Measurements from ENCODE around the gene TRIM44.

DNA sequence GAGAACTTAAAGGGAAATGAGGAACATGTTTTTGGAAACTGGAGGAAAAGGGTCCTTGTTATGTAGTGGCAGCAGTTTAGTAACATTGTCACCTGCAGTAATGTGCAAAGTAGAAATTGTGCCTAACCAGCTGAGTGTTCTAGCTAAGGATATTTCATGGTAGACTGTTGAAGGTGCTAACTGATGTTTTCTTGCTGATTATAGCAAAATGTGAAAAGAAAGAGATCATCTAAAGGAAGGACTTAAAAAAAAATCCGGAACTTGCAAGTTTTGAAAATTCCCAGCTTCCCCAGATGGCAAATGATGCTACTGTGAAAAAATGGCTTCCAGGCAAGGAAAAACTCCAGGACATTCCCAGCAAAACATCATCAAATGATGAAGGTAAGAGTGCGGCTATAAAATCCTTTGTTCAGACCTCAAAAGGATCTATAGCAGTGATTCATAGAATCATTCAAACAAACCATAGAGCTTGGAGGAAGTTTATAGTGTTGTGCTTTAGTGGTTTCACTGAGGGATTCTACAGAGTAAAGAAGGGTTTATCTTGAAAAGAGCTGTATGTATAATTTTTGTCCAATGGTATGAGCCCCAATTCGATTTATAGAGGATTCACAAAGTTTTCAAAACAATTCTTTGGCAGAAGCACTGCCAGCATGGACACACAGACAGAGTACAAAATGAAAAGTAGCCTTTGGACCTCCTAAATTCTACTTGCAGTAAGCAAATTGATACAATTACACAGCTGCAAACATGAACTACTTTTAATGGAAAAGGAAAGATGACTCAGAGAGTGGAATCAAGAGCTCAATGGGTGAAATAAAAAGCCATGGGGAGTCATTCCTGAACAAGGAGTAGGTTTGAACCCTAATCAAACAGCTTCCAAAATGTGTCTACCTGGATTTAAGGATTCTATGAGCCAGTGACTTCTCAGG lies 4.3 kb upstream of the TRIM44 start:
- TF ChIP-seq, protein P1, sequence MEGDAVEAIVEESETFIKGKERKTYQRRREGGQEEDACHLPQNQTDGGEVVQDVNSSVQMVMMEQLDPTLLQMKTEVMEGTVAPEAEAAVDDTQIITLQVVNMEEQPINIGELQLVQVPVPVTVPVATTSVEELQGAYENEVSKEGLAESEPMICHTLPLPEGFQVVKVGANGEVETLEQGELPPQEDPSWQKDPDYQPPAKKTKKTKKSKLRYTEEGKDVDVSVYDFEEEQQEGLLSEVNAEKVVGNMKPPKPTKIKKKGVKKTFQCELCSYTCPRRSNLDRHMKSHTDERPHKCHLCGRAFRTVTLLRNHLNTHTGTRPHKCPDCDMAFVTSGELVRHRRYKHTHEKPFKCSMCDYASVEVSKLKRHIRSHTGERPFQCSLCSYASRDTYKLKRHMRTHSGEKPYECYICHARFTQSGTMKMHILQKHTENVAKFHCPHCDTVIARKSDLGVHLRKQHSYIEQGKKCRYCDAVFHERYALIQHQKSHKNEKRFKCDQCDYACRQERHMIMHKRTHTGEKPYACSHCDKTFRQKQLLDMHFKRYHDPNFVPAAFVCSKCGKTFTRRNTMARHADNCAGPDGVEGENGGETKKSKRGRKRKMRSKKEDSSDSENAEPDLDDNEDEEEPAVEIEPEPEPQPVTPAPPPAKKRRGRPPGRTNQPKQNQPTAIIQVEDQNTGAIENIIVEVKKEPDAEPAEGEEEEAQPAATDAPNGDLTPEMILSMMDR (IDR thresholded peaks at IDR 0.05) = no peak
- TF ChIP-seq POLR2A (IDR thresholded peaks at IDR 0.05) (no peak), POLR2AphosphoS5 (IDR thresholded peaks at IDR 0.05) (no peak)
